NB4 (cell line): Measurements from ENCODE around the gene ROPN1.

Experiments
- MAX ChIP-seq: IDR thresholded peaks from 2 replicates; pipeline ENCODE4 v1.6.1; 2011; ENCODE audit warnings: low read depth, low read length
- MYC ChIP-seq: IDR thresholded peaks from 2 replicates; pipeline ENCODE4 v1.6.1; 2011; ENCODE audit warnings: low read depth, low read length
- POLR2A ChIP-seq: IDR thresholded peaks from 2 replicates; pipeline ENCODE4 v1.6.1; 2011; ENCODE audit warnings: mild to moderate bottlenecking; ENCODE audit not compliant: insufficient read length; ENCODE audit errors: extremely low read depth
- TF ChIP-seq, protein P1 (sequence below): IDR thresholded peaks from one replicate; pipeline ENCODE4 v1.5.1; 2012; ENCODE audit warnings: low read depth, low read length

GRCh38 chr3:124033360-124034015, 41.6 kb upstream of the ROPN1 start, which contains the start of gene KALRN:
- TF ChIP-seq, protein P1, sequence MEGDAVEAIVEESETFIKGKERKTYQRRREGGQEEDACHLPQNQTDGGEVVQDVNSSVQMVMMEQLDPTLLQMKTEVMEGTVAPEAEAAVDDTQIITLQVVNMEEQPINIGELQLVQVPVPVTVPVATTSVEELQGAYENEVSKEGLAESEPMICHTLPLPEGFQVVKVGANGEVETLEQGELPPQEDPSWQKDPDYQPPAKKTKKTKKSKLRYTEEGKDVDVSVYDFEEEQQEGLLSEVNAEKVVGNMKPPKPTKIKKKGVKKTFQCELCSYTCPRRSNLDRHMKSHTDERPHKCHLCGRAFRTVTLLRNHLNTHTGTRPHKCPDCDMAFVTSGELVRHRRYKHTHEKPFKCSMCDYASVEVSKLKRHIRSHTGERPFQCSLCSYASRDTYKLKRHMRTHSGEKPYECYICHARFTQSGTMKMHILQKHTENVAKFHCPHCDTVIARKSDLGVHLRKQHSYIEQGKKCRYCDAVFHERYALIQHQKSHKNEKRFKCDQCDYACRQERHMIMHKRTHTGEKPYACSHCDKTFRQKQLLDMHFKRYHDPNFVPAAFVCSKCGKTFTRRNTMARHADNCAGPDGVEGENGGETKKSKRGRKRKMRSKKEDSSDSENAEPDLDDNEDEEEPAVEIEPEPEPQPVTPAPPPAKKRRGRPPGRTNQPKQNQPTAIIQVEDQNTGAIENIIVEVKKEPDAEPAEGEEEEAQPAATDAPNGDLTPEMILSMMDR: no peak
- TF ChIP-seq POLR2A (no peak), MYC (no peak), MAX (no peak)
